AG04450 (cell line): ENCODE results near the gene PLEKHA8. TPM values are rescaled to one million over a fixed set of nuclear protein-coding genes. Genes with fewer than 3 reads are reported as not detected.

Experiments
- CTCF ChIA-PET: fragments of 300-600, 350-600 bp; formaldehyde crosslinking; extraction: SDS; loops from one replicate; lab custom pipeline; 2022; ENCODE audit warnings: antibody characterized with exemption, inconsistent platforms; lab: Charles Lee
- POLR2A ChIA-PET: fragments of 350-600 bp; formaldehyde crosslinking; extraction: SDS; loops from one replicate; lab custom pipeline; 2021; ENCODE audit warnings: antibody characterized with exemption, inconsistent platforms; lab: Yijun Ruan, JAX
- DNase-seq: peaks from one replicate; pipeline ENCODE4 v3.0.0-alpha.2; 2011; ENCODE audit warnings: low read depth, low spot score
- H3K27ac ChIP-seq: one replicate; pipeline ENCODE4 v1.5.1; 2012; ENCODE audit warnings: low read depth, low read length, control low read depth
- H3K27me3 ChIP-seq: one replicate; pipeline ENCODE4 v1.6.0; 2012; ENCODE audit warnings: low read length; ENCODE audit not compliant: control insufficient read depth, insufficient read depth
- H3K4me3 ChIP-seq: 2 replicates; pipeline ENCODE4 v1.5.1; 2011; ENCODE audit warnings: mild to moderate bottlenecking, low read depth, low read length, control low read depth
- H3K9me3 ChIP-seq: 2 replicates; pipeline ENCODE4 v1.5.1; 2012; ENCODE audit warnings: low read length; ENCODE audit not compliant: control insufficient read depth, insufficient read depth
- CTCF ChIP-seq: IDR thresholded peaks from 2 replicates; pipeline ENCODE4 v1.5.1; 2011; ENCODE audit warnings: low read depth, low read length, control low read depth, inconsistent platforms
- polyA plus RNA-seq: library from polyadenylated mRNA; depleted of rRNA; stranded (reverse); fragments of >200 nt; gene quantifications from 2 replicates; pipeline ENCODE4 v1.2.3, GENCODE V29; 2011

The PLEKHA8 gene
- polyA plus RNA-seq, 1 experiment: 12.6 TPM

DNA sequence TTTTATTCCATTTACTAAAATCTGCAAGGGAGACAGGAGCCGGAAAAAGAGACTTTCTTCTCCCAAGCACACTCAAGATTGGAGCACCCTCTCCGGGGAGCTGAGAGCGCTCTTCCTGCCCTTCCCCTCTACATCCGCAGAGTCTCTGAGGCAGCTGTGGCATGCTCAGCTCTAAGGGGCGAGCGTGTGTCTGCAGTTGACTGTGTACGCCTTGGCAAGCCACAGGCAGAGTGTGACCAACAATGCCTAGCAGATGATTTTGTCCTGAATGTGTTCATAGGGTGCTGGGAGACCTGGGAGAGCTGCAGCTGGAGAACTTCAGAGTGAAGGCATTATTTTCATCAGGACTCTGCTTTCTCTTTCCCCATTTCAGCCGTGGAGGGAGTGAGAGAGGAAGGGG lies 127.3 kb downstream of the PLEKHA8 start:
- CTCF ChIA-PET: no interaction called here
- Histone ChIP-seq H3K9me3 (no peaks in the 10 kb centered on the region), H3K27ac (no peak overlapping the region), H3K27me3 (no peaks in the 10 kb centered on the region), H3K4me3 (no peak overlapping the region)
- POLR2A ChIA-PET: no interaction called here
- DNase-seq: no peak
- no peak for TF ChIP-seq CTCF

DNA sequence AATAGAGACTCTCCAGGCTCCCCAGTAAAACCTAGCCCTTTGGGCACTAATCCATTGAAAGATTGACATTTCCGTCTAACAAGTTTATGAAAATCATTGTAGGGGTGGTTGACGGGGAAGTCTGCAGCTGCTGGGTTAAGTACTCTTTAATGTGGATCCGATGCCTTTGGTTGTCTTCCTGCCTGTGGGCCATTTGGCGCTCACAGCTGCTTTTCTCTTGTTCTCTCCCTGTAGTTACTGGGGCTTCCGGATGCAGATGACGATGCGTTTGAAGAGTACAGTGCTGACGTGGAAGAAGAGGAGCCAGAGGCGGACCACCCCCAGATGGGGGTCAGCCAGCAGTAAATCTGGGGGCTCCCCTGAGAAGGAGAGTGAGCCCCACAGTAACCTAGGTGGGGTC lies 129.0 kb downstream of the PLEKHA8 start:
- no peaks in the 10 kb centered on the region for H3K9me3 ChIP-seq
- H3K27me3 ChIP-seq: no peaks in the 10 kb centered on the region
- H3K4me3 ChIP-seq: no peak overlapping the region
- ChIA-PET CTCF (interaction anchor here (0.7 kb wide), 1 partner anchor 82 kb away, joined by 3 read pairs; no protein-coding TSS in a partner anchor), POLR2A (no interaction called here)
- H3K27ac ChIP-seq: no peak overlapping the region
- no peak for TF ChIP-seq CTCF
- DNase-seq: no peak

GRCh38 chr7:30159163-30159562 lies 131.0 kb downstream of the PLEKHA8 start:
- Histone ChIP-seq H3K27me3 (no peaks in the 10 kb centered on the region), H3K4me3 (no peak overlapping the region), H3K27ac (no peak overlapping the region), H3K9me3 (no peaks in the 10 kb centered on the region)
- ChIA-PET CTCF (interaction anchor here (0.6 kb wide), 1 partner anchor 242 kb away, joined by 3 read pairs; no protein-coding TSS in a partner anchor), POLR2A (no interaction called here)
- no peak for DNase-seq
- TF ChIP-seq CTCF: no peak

DNA sequence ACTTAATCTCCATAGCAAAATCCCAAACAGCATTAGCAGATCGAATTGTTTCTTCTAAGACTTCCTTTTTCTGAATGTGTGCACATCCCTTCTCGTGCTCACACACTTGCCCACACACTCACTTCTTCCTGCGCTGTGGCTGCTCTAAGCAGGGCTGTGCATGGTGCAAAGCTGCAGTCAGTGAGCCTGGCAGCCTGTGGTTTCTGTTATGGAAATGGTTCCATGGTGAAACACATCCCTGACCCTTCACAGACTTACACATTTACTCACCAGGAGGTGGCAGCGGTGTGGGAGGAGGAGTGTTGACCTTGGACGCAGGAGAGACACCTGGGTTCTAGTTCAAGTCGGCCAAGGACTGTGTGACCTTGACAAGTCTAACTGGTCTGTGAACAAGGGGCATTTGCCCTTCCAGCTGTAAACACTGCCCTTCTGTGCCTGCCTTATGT lies 131.5 kb downstream of the PLEKHA8 start:
- Histone ChIP-seq H3K27ac (no peak overlapping the region), H3K27me3 (no peaks in the 10 kb centered on the region), H3K9me3 (no peaks in the 10 kb centered on the region), H3K4me3 (no peak overlapping the region)
- DNase-seq: no peak
- POLR2A ChIA-PET: no interaction called here
- peak; percentile 30 for TF ChIP-seq CTCF
- CTCF ChIA-PET: interaction anchor here (0.6 kb wide), 1 partner anchor 89 kb away, joined by 3 read pairs; no protein-coding TSS in a partner anchor

DNA sequence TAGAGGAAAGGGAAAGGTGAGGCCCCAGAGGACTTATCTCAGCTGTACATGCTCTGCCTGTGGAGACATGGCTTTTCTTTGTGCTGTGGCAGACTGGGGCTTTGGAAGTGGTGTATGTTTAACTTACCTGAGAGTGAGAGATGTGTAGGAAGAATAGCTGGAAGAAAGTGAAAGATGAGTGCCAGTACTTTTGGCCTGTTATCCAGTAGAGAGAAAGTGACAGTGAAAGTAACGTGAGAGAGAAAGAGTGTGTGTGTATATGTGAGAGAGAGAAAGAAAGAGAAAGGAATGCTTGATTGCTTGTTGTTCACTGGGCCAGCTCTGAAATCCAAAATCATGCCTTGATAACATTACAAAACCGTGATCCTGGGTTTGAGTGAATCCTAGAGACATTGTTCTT lies 132.1 kb downstream of the PLEKHA8 start:
- no peak for DNase-seq
- Histone ChIP-seq H3K27me3 (no peaks in the 10 kb centered on the region), H3K27ac (no peak overlapping the region), H3K4me3 (no peak overlapping the region), H3K9me3 (no peaks in the 10 kb centered on the region)
- CTCF ChIA-PET: no interaction called here
- POLR2A ChIA-PET: no interaction called here
- no peak for TF ChIP-seq CTCF
